NCI-H1417 treated with DMSO at 0.1 percent for 48 hours (cell line): ENCODE measurements around the gene EED.
A peak's percentile ranks its signal among the peaks of the same experiment; 100 is the strongest.

Experiments
- DNase-seq: peaks from one replicate; lab custom pipeline; 2025; lab: John Stamatoyannopoulos, UW

Gene EED, protein sequence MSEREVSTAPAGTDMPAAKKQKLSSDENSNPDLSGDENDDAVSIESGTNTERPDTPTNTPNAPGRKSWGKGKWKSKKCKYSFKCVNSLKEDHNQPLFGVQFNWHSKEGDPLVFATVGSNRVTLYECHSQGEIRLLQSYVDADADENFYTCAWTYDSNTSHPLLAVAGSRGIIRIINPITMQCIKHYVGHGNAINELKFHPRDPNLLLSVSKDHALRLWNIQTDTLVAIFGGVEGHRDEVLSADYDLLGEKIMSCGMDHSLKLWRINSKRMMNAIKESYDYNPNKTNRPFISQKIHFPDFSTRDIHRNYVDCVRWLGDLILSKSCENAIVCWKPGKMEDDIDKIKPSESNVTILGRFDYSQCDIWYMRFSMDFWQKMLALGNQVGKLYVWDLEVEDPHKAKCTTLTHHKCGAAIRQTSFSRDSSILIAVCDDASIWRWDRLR

DNA sequence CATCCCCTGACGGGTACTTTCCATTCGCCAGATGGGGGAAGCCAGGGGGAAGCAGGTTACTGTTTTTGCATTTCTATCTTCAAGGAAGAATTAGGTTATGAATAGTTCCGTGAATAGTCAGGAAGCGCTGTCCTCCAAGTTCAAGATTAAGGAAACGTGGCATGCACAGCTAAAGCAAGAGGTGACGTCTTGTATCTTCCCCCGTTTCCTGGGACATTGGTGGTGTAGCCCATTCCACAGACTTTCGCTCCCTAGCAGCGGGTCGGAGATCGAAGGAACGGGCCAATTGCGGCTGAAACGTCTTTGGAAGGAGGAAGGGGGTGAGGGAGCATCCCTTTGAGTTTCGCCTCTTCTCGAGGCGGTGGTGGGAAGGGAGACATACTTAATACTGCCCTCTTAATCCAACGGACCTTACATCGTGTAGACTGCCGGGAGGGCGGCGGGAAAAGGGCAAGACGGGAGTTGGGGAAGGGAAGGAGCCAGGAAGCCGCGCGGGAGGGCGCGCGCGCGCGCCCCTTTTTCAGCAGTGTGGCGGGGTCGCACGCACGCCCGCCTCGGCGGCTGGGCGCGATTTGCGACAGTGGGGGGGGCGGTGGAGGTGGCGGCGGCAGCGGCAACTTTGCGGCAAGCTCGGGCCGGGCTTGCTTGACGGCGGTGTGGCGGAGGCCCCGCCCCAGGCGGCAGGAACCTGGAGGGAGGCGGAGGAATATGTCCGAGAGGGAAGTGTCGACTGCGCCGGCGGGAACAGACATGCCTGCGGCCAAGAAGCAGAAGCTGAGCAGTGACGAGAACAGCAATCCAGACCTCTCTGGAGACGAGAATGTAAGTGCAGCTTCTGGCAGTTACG lies at the start of gene EED:
Gene EED (plus strand): TSS at position 232 of the 847 bp plus-strand sequence. CDS start 477 bp downstream, at position 709.
- DNase-seq, result peak; percentile 99

DNA sequence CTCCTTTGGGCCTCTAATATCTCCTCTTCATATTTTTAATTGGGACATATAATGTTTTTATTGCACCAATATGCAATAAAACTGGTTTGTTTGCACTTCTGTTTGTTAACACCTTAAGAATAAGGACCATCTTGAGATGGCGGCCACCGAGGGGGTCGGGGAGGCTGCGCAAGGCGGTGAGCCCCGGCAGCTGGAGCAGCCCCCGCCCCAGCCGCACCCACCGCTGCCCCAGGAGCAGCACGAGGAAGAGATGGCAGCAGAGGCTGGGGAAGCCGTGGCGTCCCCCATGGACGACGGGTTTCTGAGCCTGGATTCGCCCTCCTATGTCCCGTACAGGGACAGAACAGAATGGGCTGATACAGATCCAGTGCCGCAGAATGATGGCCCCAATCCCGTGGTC lies 49.6 kb upstream of the EED start:
- DNase-seq, result no peak

DNA sequence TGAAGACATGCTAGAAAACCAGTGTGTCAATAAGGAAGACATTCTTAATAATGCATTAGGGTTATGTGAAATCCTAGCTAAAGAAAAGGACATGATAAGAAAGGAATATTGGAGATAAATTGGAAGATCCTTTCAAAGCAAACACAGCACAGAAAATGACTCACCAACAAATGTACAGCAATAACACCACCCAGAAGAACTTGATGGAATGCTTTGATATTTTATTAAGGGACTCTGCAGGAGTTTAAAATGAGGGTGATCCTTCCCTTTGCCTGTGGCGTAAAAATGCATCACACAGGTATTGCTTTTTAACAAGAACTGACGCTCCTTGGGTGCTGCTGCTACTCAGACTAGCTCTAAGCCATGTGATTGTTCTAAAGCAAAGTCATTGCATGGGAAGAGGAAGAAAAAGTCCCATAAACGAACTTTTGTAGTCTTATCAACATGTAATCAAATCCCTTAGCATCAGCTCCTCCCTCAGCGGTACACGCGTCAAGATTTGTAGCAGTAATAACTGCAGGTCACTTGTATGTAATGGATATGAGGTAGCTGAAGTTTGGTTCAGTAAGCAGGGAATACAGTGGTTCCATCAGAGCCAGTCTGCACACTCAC lies 48.4 kb upstream of the EED start:
- no peak for DNase-seq

DNA sequence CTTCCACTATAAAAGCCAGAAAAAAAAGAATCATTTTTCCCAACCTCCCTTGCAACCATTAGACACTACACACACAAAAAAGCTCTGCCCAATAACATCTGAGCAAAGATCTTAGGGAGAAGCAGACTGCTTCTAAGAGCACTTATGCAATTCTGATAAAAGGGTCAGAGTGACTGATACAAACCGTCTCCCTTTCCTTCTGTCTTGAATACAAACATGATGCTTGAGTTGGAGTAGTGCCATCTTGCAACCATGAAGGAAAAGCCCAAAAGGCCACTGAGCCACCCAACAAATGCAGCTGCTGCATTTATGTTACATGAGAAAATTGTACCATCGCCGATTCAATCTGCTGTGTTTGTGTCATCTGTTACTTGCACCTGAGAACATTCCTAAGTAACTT lies 47.6 kb upstream of the EED start:
- DNase-seq, result no peak

DNA sequence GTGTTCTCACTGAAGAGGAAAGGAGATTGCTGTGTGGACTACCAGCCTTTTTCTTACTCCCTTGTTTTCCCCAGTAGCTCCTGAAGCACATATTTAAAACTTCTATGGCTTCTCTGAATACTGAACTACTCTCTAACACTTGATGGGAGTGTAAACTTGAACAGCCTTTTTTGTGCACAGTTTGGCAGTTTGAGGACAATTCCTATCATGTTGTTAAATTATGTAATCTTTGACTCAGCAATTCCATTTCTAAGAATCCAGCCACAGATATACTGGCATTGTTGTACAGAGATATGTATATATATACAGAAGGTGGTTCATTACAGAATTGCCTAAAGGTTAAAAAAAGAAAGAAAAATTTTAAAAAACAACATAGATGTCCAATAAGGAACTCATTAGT lies 47.1 kb upstream of the EED start:
- DNase-seq, result no peak

DNA sequence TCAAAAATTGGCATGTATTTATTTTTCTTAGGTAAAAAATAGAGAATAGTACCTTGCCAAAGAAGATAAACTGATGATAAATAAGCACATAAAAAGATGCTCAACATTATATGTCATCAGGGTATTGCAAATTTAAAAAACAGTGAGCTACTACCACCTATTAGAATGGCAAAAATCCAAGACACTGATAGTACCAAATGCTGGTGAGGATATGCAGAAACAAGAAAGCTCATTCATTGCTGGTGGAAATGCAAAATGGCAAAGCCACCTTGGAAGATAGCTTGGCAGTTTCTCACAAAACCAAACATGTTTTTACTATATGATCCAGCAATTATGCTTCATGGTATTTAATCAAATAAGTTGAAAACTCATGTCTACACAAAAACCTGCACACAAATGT lies 46.4 kb upstream of the EED start:
- DNase-seq, result no peak

DNA sequence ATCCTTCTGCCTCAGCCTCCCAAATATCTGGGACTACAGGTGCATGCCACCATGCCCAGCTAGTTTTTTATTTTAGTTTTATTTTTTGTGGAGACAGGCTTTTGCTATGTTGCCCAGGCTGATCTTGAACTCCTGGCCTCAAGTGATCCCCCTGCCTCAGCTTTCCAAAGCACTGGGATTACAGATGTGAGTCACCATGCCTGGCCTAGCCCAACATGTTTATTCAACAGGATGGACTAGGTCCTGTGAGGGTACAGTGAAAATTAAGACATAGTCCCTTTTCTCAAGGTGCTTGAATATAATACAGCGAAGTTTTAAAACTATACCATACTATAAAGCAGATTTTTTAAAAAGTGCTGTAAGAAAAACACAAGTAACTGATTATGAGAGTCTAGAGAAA lies 45.2 kb upstream of the EED start:
- DNase-seq, result no peak

DNA sequence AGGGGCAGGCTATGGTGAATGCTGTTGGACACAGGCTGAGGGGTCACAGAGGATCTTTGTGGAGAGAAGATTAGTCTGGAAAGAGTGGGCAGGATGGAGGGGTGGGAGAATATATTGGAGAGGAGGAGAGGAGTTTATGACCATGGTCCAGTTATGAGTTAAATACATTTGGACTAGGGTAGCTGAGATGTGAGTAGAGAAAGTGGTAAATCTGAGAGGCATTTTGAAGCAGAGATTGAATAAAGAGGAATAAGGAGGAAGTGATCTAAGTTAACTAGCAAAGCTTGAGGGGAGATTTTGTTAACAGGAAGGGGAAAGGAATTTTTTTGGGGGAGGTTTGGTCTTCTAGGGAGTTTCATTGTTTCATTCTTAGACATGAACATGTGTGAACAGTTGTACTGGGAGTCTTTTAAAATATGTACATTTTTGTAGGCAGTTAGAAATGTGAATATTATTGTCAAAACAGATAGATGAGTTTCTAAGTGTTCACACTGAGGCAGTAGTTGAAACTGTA lies 43.1 kb upstream of the EED start:
- no peak for DNase-seq

DNA sequence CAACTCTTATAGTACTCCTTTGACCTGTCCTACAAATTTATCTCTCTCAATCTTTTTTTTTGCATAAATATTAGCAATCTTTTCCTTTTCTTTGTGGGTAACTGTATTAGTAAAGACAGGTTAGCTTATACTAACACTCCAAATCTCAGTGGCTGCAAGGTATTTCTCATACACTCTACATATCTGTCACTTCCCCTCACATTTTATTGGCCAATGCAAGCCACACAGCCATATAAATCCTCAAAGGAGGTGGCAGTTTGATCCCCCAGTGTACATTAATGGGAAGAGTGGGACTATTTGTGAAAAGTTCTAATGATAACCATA lies 42.6 kb upstream of the EED start:
- DNase-seq, result no peak

DNA sequence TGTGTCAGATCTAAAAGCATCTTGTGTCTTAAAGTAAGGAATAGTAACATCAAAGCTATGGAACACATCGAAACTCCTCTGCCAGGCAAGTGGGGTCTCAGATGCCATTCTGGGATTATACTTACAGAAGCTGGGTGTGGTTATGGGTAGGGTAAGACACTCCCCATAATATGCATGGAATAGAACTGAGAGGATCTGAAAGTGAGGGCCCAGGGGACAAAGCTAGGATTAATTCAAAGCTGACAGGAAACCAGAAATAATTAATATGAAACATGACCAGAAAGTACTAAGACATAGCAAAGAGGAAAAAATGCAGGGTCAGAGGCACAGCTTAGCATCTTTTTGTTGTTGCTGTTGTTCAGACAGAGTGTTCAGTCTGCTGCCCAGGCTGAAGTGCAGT lies 40.2 kb upstream of the EED start:
- DNase-seq, result no peak

DNA sequence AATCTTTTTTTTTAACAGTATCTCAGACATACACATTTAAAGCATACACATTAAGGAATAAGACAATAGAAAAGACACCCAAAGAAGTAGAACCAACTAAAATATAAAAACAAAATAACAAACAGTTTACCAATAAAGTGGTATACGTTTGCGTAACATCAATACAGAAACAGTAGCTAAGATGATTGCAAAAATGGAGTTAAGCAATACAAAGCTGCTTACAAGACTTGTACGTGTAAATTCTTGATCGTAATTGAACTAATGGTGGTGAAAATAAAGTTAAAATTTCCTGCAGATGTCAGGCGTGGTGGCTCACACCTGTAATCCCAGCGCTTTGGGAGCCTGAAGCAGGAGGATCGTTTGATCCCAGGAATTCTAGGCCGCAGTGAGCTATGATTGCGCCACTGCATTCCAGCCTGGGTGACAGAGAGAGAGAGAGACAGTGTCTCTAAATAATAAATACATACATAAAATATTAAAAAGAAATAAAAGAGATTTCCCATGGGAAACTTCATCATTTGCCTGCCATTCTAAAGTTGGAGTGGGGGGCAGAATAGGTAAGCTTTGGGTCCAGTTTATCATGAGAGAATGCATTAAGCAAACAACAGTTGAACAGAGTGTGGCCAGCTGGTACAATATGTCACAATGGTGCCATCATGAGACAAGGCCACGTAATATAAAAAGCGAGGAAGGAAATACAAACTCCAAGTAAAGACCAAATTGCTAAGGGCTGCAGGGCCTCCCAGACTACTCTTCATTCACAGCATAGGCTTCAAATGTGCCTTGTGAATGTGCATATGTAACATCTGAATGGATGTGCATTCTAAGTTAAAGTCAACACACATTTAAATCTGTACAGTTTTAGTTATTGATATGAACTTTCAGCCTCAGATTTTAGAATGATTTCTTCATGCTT lies 38.9 kb upstream of the EED start:
- DNase-seq, result no peak

DNA sequence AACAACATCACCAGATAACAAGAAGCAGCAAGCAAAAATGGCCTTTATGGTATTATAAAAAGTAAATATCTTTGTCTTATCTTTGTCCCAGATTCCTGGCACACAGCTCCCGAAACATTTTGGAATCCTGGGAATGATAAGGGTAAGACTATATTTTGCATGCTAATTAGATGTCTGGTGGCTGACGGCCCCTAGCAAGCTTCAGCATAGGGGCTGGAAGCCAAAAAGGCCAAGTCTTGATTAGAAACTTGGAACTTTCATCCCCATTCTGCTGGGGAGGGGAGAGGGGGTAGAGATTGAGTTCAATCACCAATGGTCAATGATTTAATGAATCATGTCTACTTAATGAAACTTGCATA lies 38.2 kb upstream of the EED start:
- no peak for DNase-seq

DNA sequence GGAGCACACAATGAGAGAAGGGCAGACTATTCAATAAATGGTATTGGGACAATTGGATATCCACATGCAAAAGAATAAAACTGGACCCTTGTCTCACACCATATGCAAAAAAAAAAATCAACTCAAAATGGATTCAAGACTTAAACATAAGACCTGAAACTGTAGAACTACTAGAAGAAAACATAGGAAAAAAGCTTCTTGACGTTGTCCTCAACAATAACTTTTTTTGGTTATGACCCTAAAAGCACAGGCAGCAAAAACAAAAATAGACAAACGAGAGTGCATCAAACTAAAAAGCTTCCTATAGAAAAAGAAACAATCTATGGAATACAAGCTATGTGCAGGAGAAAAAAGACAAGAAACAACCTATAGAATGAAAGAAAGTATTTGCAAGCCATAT lies 37.1 kb upstream of the EED start:
- DNase-seq, result no peak

DNA sequence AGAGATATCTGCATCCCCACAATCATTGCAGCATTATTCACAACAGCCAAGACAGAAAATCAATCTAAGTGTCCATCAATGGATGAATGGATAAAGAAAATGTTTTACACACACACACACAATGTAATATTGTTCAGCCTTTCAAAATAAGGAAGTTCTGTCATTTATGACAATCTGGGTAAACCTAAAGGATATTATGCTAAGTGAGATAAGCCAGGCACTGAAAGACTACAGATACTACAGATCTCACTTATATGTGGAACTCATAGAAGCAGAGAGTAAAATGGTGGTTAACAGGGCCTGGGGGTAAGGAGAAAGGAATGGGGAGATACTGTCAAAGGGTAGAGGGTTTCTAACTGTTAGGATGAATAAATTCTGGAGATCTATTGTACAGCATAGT lies 36.0 kb upstream of the EED start:
- no peak for DNase-seq

DNA sequence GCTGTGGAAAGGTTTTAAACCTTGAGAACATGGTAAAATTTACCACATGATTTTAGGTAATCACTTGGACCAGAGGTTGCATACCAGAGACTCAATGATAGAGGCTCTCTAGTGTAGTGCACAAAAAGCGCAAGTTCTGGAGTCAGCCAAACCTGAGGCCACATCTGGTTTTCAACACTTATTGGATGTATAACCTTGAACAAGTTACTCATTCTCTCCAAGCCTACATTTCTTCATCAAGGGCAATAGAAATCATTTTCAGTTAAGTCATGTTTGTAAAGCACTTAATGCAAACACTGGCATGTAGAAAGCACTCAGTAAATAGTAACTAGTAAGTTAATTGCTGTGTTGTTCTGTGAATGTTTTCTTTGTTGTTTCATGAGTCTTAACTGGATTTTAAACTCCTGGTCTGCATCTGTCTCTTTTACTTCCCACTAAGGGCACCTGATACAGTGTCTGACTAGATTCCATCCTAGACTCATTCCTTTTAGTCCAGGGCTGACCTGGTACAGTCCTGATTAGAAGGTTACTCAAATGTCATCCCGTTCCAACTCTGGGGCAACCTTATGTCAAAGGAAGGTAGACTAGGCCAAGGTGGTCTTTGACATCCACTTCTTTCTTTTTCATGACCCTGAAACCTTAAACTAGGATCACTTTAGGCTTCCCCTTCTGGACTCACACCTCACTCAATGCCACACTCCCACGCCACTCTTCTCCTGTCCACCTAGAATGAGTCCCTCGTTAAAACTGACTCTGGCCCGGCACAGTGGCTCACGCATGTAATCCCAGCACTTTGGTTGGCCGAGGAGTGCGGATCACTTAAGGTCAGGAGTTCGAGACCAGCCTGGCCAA lies 34.5 kb upstream of the EED start:
- DNase-seq, result no peak

DNA sequence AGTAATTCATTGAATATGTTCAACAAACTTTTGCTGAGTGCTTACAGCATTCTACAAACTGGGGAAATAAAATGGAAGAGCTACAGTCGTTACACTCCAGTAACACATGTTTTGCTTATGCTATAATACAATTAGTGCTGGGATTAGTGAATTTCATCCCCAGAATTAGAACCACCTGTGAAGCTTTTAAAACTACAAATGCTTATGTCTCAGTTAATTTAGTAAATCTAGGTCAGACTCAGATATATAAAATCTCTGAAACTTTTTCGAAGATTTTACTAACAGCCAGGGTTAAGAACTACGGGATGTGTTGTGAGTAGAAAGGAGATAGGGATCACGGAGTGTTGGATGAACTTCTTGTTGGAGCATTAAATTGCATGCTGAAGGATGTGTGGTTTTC lies 33.7 kb upstream of the EED start:
- DNase-seq, result no peak

DNA sequence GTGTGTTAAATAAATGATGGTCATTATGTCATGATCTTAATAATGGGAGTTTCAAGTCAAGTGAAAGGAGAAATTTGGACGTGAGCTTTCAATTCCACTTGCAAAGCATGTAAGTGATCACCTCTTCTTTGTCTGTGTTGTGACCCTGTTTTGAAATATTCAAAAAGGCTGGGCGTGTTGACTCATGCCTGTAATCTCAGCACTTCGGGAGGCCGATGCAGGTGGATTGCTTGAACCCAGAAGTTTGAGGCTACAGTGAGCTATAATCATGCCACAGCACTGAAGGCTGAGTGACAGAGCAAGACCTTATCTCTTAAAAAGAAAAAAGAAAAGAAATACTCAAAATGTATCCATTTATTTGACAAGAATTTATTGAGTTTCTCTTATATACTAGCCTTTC lies 32.9 kb upstream of the EED start:
- DNase-seq, result no peak

DNA sequence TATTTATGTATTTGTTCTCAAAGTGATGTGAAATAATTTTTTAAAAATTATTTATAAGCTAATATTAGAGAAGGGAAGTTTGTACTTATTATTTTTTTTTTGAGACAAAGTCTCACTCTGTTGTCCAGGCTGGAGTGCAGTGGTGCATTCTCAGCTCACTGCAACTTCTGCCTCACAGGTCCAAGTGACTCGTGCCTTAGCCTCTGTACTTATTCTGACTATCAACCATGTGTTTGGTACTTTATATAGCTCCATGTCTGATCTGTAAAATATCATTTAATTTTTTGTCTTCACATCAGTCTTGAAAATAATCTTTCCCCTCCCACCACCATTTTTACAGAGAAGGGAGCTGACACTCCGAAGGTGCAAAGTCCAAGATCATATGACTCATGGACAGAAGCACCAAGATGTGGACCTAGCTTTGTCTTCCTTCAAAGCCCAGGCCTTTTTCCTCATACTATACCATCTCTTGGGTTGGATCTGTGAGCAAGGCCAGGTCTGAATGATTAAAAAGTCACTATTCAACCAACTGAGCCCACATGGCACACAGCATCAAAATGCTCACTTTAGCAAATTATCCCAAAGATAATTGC lies 32.4 kb upstream of the EED start:
- DNase-seq, result no peak

DNA sequence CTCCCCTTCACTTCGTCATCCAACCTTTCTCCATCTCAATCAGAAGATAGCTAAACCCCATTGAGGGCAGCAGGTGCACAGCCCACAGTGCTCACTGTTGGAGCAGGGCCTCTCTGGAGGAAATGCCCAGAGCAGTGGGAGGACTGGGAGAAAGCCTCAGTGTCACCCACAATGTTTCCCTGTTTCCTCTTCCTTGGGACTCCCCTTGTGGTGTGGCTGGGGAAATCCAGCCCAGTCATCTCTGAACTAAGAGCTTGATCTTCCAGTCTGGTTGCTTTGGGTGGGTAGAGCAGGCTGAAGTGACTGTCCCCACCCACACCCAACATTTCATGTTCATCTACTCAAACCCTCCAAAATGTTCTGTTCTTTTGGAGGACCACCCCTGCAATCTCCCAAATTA lies 29.8 kb upstream of the EED start:
- DNase-seq, result no peak
